Adrenal gland (tissue), 12 donors: Measurements from ENCODE around the gene THADA. TPM values are rescaled to one million over a fixed set of nuclear protein-coding genes. Genes with fewer than 3 reads are reported as not detected.

Experiments
- DNase-seq, 7 donors: peaks; one replicate each; pipeline ENCODE4 v3.0.0-alpha.2; 2019 to 2020
- H3K27ac ChIP-seq, 5 donors: fragments of 200-600 bp; sonication (generic) in 4 of 5; 1 replicate in 3 of 5; 2 replicates in 2 of 5; pipeline versions ENCODE4 v1.5.1 to v1.8.0; 2016 to 2020; ENCODE audit warnings: mild to moderate bottlenecking in 1 of 5
- H3K27me3 ChIP-seq: fragments of 200-600 bp; 2 replicates; pipeline ENCODE4 v1.8.0; 2021
- H3K36me3 ChIP-seq, 2 donors: fragments of 200-600 bp; replicated peaks in 1 of 2; 1 replicate in 1 of 2; 2 replicates in 1 of 2; pipeline versions ENCODE4 v1.5.1 to v1.8.0; 2018 to 2022
- H3K4me1 ChIP-seq, 2 donors: fragments of 200-600 bp; replicated peaks in 1 of 2; 1 replicate in 1 of 2; 2 replicates in 1 of 2; pipeline versions ENCODE4 v1.5.1 to v1.8.0; 2018 to 2021
- H3K4me3 ChIP-seq, 4 donors: fragments of 200-600 bp; sonication (generic) in 3 of 4; one replicate each; pipeline ENCODE4 v1.5.1; 2016 to 2018
- H3K9me3 ChIP-seq, 3 donors: fragments of 200-600 bp; sonication (generic) in 1 of 3; replicated peaks in 1 of 3; 1 replicate in 2 of 3; 2 replicates in 1 of 3; pipeline versions ENCODE4 v1.5.1 to v1.8.0; 2016 to 2021
- POLR2A ChIP-seq, 2 donors: fragments of 450-650 bp; IDR thresholded peaks; one replicate each; pipeline ENCODE4 v1.6.1; 2017; ENCODE audit warnings: antibody characterized with exemption in 2 of 2, mild to moderate bottlenecking in 2 of 2, moderate library complexity in 1 of 2
- WGBS, 4 donors: extraction: QIAGEN DNeasy Blood & Tissue Kit in 2 of 4; methylation state at CpG; one replicate each; pipeline versions ENCODE4 v1.1.5 to v1.1.7; 2013 to 2017; 5-methylcytosine and 5-hydroxymethylcytosine counted together
- intact Hi-C, 2 donors: fragments of 100-400 bp; cut with DNase I; formaldehyde crosslinking; loops; one replicate each; pipeline versions ENCODE4 v1.14.1 to v1.15.0; 2022 to 2023
- polyA plus RNA-seq, 3 donors: library from polyadenylated mRNA; stranded (reverse); fragments of 200-250 nt in 2 of 3; fragments of 350-450 nt in 1 of 3; fragmentation: Illumina TruSeq in 1 of 3; extraction: RNeasy Lipid Tissue Mini Kit (QIAGEN cat#74804) in 1 of 3; gene quantifications; one replicate each; pipeline ENCODE4 v1.2.3, GENCODE V29; 2013 to 2014
- total RNA-seq, 9 donors: library from RNA; depleted of rRNA in 4 of 9; stranded (reverse); fragments of >200 nt in 4 of 9; fragments of 120-200 nt in 1 of 9; fragmentation: NEBNext Ultra II Directional in 1 of 9; extraction: Animal tissue kit (Norgen Biotek cat#: 25700) in 1 of 9; gene quantifications; one replicate each; pipeline versions ENCODE4 v1.1.0 to v1.2.4, GENCODE V29; 2013 to 2023
- TF ChIP-seq, protein P1 (sequence below), 6 experiments: fragments of 450-650 bp in 4 of 6; fragments of 200-600 bp in 2 of 6; sonication (generic) in 1 of 6; IDR thresholded peaks; 1 replicate in 5 of 6; 2 replicates in 1 of 6; pipeline versions ENCODE4 v1.5.1 to v1.8.0; 2016 to 2021; ENCODE audit warnings: antibody characterized with exemption in 6 of 6, mild to moderate bottlenecking in 2 of 6, moderate library complexity in 1 of 6
- donor health status: healthy with polysubstance abuse.
- donor health status: Bipolar disorder and iron deficiency.
- donor health status: DM: yes; HTN: yes; CAD: no.
- donor health status: DM: no; HTN: no; CAD: no.
- donor health status: DM: no; HTN: no; CAD: no.
- donor health status: DM: yes; HTN: yes; CAD: no.

Gene THADA
- total and polyA plus RNA-seq, 12 donors: 14.1 to 38.4 (median 25.4) TPM

GRCh38 chr2:43507137-43507536, 88.7 kb downstream of the THADA start:
- Histone ChIP-seq H3K27ac (peak overlapping the region in 1 of 5 donors; percentile 30), H3K9me3 (no peaks in the 10 kb centered on the region), H3K36me3 (no peaks in the 10 kb centered on the region), H3K4me3 (no peak overlapping the region), H3K4me1 (peaks cover 5 to 12% of the 10 kb centered on the region in 2 donors), H3K27me3 (no peaks in the 10 kb centered on the region)
- WGBS, 4 donors: 44 to 57% (median 48%) methylated on average over 2 of the region's 2 CpGs
- intact Hi-C loops: no loop called here
- no peak for DNase-seq
- TF ChIP-seq, protein P1, sequence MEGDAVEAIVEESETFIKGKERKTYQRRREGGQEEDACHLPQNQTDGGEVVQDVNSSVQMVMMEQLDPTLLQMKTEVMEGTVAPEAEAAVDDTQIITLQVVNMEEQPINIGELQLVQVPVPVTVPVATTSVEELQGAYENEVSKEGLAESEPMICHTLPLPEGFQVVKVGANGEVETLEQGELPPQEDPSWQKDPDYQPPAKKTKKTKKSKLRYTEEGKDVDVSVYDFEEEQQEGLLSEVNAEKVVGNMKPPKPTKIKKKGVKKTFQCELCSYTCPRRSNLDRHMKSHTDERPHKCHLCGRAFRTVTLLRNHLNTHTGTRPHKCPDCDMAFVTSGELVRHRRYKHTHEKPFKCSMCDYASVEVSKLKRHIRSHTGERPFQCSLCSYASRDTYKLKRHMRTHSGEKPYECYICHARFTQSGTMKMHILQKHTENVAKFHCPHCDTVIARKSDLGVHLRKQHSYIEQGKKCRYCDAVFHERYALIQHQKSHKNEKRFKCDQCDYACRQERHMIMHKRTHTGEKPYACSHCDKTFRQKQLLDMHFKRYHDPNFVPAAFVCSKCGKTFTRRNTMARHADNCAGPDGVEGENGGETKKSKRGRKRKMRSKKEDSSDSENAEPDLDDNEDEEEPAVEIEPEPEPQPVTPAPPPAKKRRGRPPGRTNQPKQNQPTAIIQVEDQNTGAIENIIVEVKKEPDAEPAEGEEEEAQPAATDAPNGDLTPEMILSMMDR (IDR thresholded peaks at IDR 0.05): no peak
- TF ChIP-seq POLR2A (IDR thresholded peaks at IDR 0.05): no peak

GRCh38 chr2:43495727-43496126, 100.1 kb downstream of the THADA start:
- Histone ChIP-seq H3K9me3 (no peaks in the 10 kb centered on the region), H3K36me3 (no peaks in the 10 kb centered on the region), H3K27me3 (no peaks in the 10 kb centered on the region), H3K4me1 (peaks cover 0 to 9% of the 10 kb centered on the region in 2 donors), H3K27ac (no peak overlapping the region), H3K4me3 (no peak overlapping the region)
- no peak for TF ChIP-seq POLR2A (IDR thresholded peaks at IDR 0.05)
- TF ChIP-seq, protein P1 (IDR thresholded peaks at IDR 0.05): no peak
- 79 to 90% (median 85%) methylated on average over 1 of the region's 1 CpG for WGBS, 4 donors
- intact Hi-C loops: no loop called here
- DNase-seq: no peak

GRCh38 chr2:43493954-43494353, 101.9 kb downstream of the THADA start:
- TF ChIP-seq POLR2A (IDR thresholded peaks at IDR 0.05): no peak
- TF ChIP-seq, protein P1 (IDR thresholded peaks at IDR 0.05): no peak
- 92 to 100% (median 96%) methylated on average over 1 of the region's 1 CpG for WGBS, 4 donors
- intact Hi-C loops: no loop called here

GRCh38 chr2:43491065-43491639, 104.7 kb downstream of the THADA start:
- intact Hi-C loops: no loop called here
- Histone ChIP-seq H3K27ac (no peak overlapping the region), H3K4me1 (peaks cover 0 to 30% of the 10 kb centered on the region in 2 donors), H3K36me3 (no peaks in the 10 kb centered on the region), H3K4me3 (no peak overlapping the region), H3K9me3 (no peaks in the 10 kb centered on the region), H3K27me3 (no peaks in the 10 kb centered on the region)
- DNase-seq: no peak
- TF ChIP-seq, protein P1 (IDR thresholded peaks at IDR 0.05): no peak
- TF ChIP-seq POLR2A (IDR thresholded peaks at IDR 0.05): no peak
- 68 to 79% (median 75%) methylated on average over 2 of the region's 2 CpGs for WGBS, 4 donors

More at GRCh38 chr2:43493954-43494353, 101.9 kb downstream of the THADA start:
- H3K9me3 ChIP-seq: no peaks in the 10 kb centered on the region
- peaks cover 0 to 18% of the 10 kb centered on the region in 2 donors for H3K4me1 ChIP-seq
- DNase-seq: no peak
- H3K4me3 ChIP-seq: no peak overlapping the region
- H3K36me3 ChIP-seq: no peaks in the 10 kb centered on the region
- no peaks in the 10 kb centered on the region for H3K27me3 ChIP-seq
- H3K27ac ChIP-seq: no peak overlapping the region
